IMR-90 (cell line): ENCODE results near the gene NUP210. TPM values are rescaled to one million over a fixed set of nuclear protein-coding genes. Genes with fewer than 3 reads are reported as not detected.

Source experiments
- ATAC-seq: fragments of 200-7000 bp; cut with Tn5 transposase; 2 replicates; pipeline ENCODE4 v1.9.1; 2020; ENCODE audit warnings: low read depth, mild to moderate bottlenecking, moderate library complexity
- BruUV-seq: library from RNA; stranded (reverse); fragments of 400-500 nt; replicated peaks from 2 replicates; lab custom pipeline; 2021; lab: Mats Ljungman, UMichigan
- CTCF ChIA-PET: fragments of 300-600 bp; formaldehyde crosslinking; extraction: SDS; loops from one replicate; lab custom pipeline; 2021; ENCODE audit warnings: antibody characterized with exemption; lab: Yijun Ruan, JAX
- POLR2A ChIA-PET: fragments of 300-600 bp; sonication (Branson Sonifier 250); formaldehyde crosslinking; loops from one replicate; lab custom pipeline; 2022; ENCODE audit warnings: antibody characterized with exemption; ENCODE audit not compliant: unreplicated experiment; lab: Charles Lee
- DNase-seq: peaks from one replicate; pipeline ENCODE4 v3.0.0; 2013
- H2AFZ ChIP-seq: replicated peaks from 2 replicates; pipeline ENCODE3; 2013; ENCODE audit warnings: low read length, mild to moderate bottlenecking; ENCODE audit not compliant: poor library complexity
- H2AK5ac ChIP-seq: 2 replicates; pipeline ENCODE4 v1.6.1; 2013; ENCODE audit warnings: low read depth, low read length, inconsistent platforms
- H2AK9ac ChIP-seq: replicated peaks from 2 replicates; pipeline ENCODE3; 2013; ENCODE audit warnings: mild to moderate bottlenecking, low read depth, low read length, moderate library complexity; ENCODE audit not compliant: poor library complexity
- H2BK120ac ChIP-seq: 2 replicates; pipeline ENCODE4 v1.6.1; 2013; ENCODE audit warnings: low read depth, low read length, inconsistent platforms
- H2BK15ac ChIP-seq: 3 replicates; pipeline ENCODE4 v1.6.1; 2013; ENCODE audit warnings: low read depth, low read length, inconsistent platforms
- H2BK20ac ChIP-seq: 2 replicates; pipeline ENCODE4 v1.6.1; 2013; ENCODE audit warnings: low read depth, mild to moderate bottlenecking, inconsistent platforms, low read length, moderate library complexity
- H2BK5ac ChIP-seq: 2 replicates; pipeline ENCODE4 v1.6.1; 2013; ENCODE audit warnings: mild to moderate bottlenecking, low read depth, low read length, inconsistent platforms; ENCODE audit not compliant: poor library complexity, severe bottlenecking
- H3K14ac ChIP-seq: replicated peaks from 2 replicates; pipeline ENCODE4 v1.6.1; 2013; ENCODE audit warnings: low read depth, low read length, inconsistent platforms
- H3K18ac ChIP-seq: 2 replicates; pipeline ENCODE4 v1.6.1; 2013; ENCODE audit warnings: low read depth, low read length, control low read depth
- H3K23ac ChIP-seq: 2 replicates; pipeline ENCODE4 v1.6.1; 2013; ENCODE audit warnings: low read depth, low read length, inconsistent platforms
- H3K27ac ChIP-seq: 2 replicates; pipeline ENCODE4 v1.5.1; 2013; ENCODE audit warnings: mild to moderate bottlenecking, control low read depth, low read length; ENCODE audit not compliant: insufficient read depth
- H3K27me3 ChIP-seq: 2 replicates; pipeline ENCODE4 v1.6.1; 2013; ENCODE audit warnings: low read length; ENCODE audit not compliant: control insufficient read depth, insufficient read depth
- H3K36me3 ChIP-seq: 2 replicates; pipeline ENCODE4 v1.6.1; 2013; ENCODE audit warnings: low read length, mixed read lengths; ENCODE audit not compliant: control insufficient read depth, insufficient read depth
- H3K4ac ChIP-seq: 2 replicates; pipeline ENCODE4 v1.6.1; 2013; ENCODE audit warnings: low read depth, low read length, inconsistent platforms
- H3K4me1 ChIP-seq: 2 replicates; pipeline ENCODE4 v1.6.1; 2013; ENCODE audit warnings: low read length, mixed read lengths; ENCODE audit not compliant: control insufficient read depth, insufficient read depth
- H3K4me2 ChIP-seq: 2 replicates; pipeline ENCODE4 v1.6.1; 2013; ENCODE audit warnings: low read depth, mild to moderate bottlenecking, control low read depth, low read length, moderate library complexity
- H3K4me3 ChIP-seq: 2 replicates; pipeline ENCODE4 v1.5.1; 2013; ENCODE audit warnings: low read depth, mild to moderate bottlenecking, control low read depth, low read length, moderate library complexity; ENCODE audit not compliant: insufficient read depth
- H3K56ac ChIP-seq: 2 replicates; pipeline ENCODE4 v1.6.1; 2013; ENCODE audit warnings: low read length, inconsistent platforms; ENCODE audit not compliant: insufficient read depth; ENCODE audit errors: extremely low read depth
- H3K79me1 ChIP-seq, 2 experiments: 2 replicates each; pipeline ENCODE4 v1.6.1; 2013; ENCODE audit warnings: low read length in 2 of 2, inconsistent platforms in 1 of 2, low read depth in 1 of 2
- H3K9ac ChIP-seq: 2 replicates; pipeline ENCODE4 v1.6.1; 2013; ENCODE audit warnings: low read depth, low read length, control low read depth
- H3K9me1 ChIP-seq: 2 replicates; pipeline ENCODE4 v1.6.1; 2013; ENCODE audit warnings: low read length, inconsistent platforms; ENCODE audit not compliant: insufficient read depth
- H3K9me3 ChIP-seq: 2 replicates; pipeline ENCODE4 v1.6.1; 2013; ENCODE audit warnings: low read length; ENCODE audit not compliant: control insufficient read depth, insufficient read depth
- H4K20me1 ChIP-seq: 2 replicates; pipeline ENCODE4 v1.6.1; 2013; ENCODE audit warnings: low read length, inconsistent platforms; ENCODE audit not compliant: insufficient read depth
- H4K5ac ChIP-seq: 2 replicates; pipeline ENCODE4 v1.6.1; 2013; ENCODE audit warnings: mild to moderate bottlenecking, low read depth, low read length, control low read depth
- H4K8ac ChIP-seq, 2 experiments: 2 replicates each; pipeline ENCODE4 v1.6.1; 2013; ENCODE audit warnings: low read depth in 2 of 2, low read length in 2 of 2, control low read depth in 1 of 2, inconsistent platforms in 1 of 2
- H4K91ac ChIP-seq: 2 replicates; pipeline ENCODE4 v1.6.1; 2013; ENCODE audit warnings: low read depth, low read length, inconsistent platforms; ENCODE audit not compliant: insufficient read depth
- BHLHE40 ChIP-seq: fragments of 150-350 bp; IDR thresholded peaks from 2 replicates; pipeline ENCODE4 v1.6.1; 2016; ENCODE audit warnings: mild to moderate bottlenecking, low read depth, low read length
- CEBPB ChIP-seq: IDR thresholded peaks from 2 replicates; pipeline ENCODE4 v1.6.1; 2012; ENCODE audit warnings: low read depth, low read length, improper control_type of control experiment
- CHD1 ChIP-seq: IDR thresholded peaks from 2 replicates; pipeline ENCODE4 v1.6.1; 2012; ENCODE audit warnings: low read depth, low read length, improper control_type of control experiment
- FOS ChIP-seq: fragments of 150-350 bp; IDR thresholded peaks from 2 replicates; pipeline ENCODE4 v1.6.1; 2016; ENCODE audit warnings: low read depth, low read length
- MAFK ChIP-seq: IDR thresholded peaks from 2 replicates; pipeline ENCODE4 v1.6.1; 2012; ENCODE audit warnings: low read depth, low read length, improper control_type of control experiment
- MAZ ChIP-seq: IDR thresholded peaks from 2 replicates; pipeline ENCODE4 v1.6.1; 2012; ENCODE audit warnings: low read depth, mild to moderate bottlenecking, low read length, improper control_type of control experiment, moderate library complexity, borderline replicate concordance
- MXI1 ChIP-seq: IDR thresholded peaks from 2 replicates; pipeline ENCODE4 v1.6.1; 2012; ENCODE audit warnings: low read depth, mild to moderate bottlenecking, low read length, moderate library complexity, borderline replicate concordance
- NFE2L2 ChIP-seq: fragments of 150-350 bp; IDR thresholded peaks from 2 replicates; pipeline ENCODE4 v1.6.1; 2016; ENCODE audit warnings: low read depth, mild to moderate bottlenecking, low read length
- RAD21 ChIP-seq: IDR thresholded peaks from 2 replicates; pipeline ENCODE4 v1.6.1; 2012; ENCODE audit warnings: low read length, improper control_type of control experiment
- RCOR1 ChIP-seq: IDR thresholded peaks from 2 replicates; pipeline ENCODE4 v1.6.1; 2012; ENCODE audit warnings: mild to moderate bottlenecking, low read length, improper control_type of control experiment; ENCODE audit not compliant: insufficient replicate concordance
- RFX5 ChIP-seq: IDR thresholded peaks from 2 replicates; pipeline ENCODE4 v1.8.0; 2012; ENCODE audit warnings: low read depth, mild to moderate bottlenecking, low read length, moderate library complexity
- SMC3 ChIP-seq: fragments of 150-350 bp; IDR thresholded peaks from 2 replicates; pipeline ENCODE4 v1.6.1; 2016; ENCODE audit warnings: low read depth, mild to moderate bottlenecking, antibody characterized with exemption, low read length, moderate library complexity
- WGBS, 2 experiments: methylation state at CpG; one replicate each; pipeline versions ENCODE4 v1.1.5 to v1.1.7; 2013; ENCODE audit warnings: missing lambda C conversion rate in 2 of 2; ENCODE audit not compliant: insufficient read length in 1 of 2; ENCODE audit errors: extremely low coverage in 2 of 2; 5-methylcytosine and 5-hydroxymethylcytosine counted together
- dilution Hi-C: fragments of 300-500 bp; cut with HindIII; formaldehyde crosslinking; loops from one replicate; pipeline ENCODE4 v1.14.3; 2018; ENCODE audit warnings: low sequenced_read_pairs; ENCODE audit not compliant: unreplicated experiment
- in situ Hi-C: fragments of 300-500 bp; cut with MboI; formaldehyde crosslinking; loops from 3 replicates; pipeline ENCODE4 v1.14.3; 2019; ENCODE audit warnings: low sequenced_read_pairs, inconsistent platforms, mixed read lengths
- intact Hi-C: fragments of 100-400 bp; cut with micrococcal nuclease; formaldehyde crosslinking; loops from 2 replicates; pipeline ENCODE4 v1.10.0; 2022
- polyA plus RNA-seq, 3 experiments: library from polyadenylated mRNA; depleted of rRNA; stranded (reverse); fragments of >200 nt; gene quantifications; 2 replicates each; pipeline ENCODE4 v1.2.3, GENCODE V29; 2012; ENCODE audit warnings: low replicate concordance in 1 of 3
- total RNA-seq: library from RNA; depleted of rRNA; stranded (reverse); fragments of >200 nt; gene quantifications from 2 replicates; pipeline ENCODE4 v1.2.3, GENCODE V29; 2012
- TF ChIP-seq, protein P1 (sequence below): conservative IDR thresholded peaks from 2 replicates; pipeline ENCODE4 v1.5.1; 2012; ENCODE audit warnings: mild to moderate bottlenecking, low read depth, low read length, improper control_type of control experiment
- TF ChIP-seq, protein P2 (sequence below): fragments of 150-350 bp; IDR thresholded peaks from 2 replicates; pipeline ENCODE4 v1.6.1; 2016; ENCODE audit warnings: low read depth, mild to moderate bottlenecking, low read length, moderate library complexity, borderline replicate concordance
- TF ChIP-seq, protein P3 (sequence below): fragments of 150-350 bp; IDR thresholded peaks from 2 replicates; pipeline ENCODE4 v1.6.1; 2017; ENCODE audit warnings: mild to moderate bottlenecking, antibody characterized with exemption, low read length, low read depth

The NUP210 gene
- total and polyA plus RNA-seq, 2 of the 4 experiments (the other 2 are of a cell fraction), result under 0.01 to 0.03 TPM

DNA sequence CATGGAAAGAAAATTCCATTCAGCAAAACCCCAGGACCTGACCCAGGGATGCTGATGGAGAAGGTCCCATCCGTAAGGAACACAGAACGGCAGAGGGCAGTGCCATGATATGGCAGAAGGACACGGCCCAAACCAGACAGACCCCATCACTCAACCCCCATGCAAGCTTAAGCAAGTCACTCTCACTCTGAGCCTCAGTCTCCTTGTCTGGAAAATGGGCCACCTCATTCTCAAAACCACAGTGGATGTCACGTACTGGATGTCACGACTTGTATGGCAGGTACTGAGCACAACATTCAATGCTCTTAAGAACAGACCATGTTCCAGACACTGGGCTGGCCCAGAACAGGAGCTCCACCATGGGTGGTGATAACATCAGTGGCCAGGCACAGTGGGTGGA, 90.4 kb downstream of the NUP210 start:
- POLR2A ChIA-PET, result no interaction called here
- in situ Hi-C loops, result no loop called here
- no TSS peak for BruUV-seq

More for the DNA sequence above, 90.4 kb downstream of the NUP210 start:
- Histone ChIP-seq H3K9ac (no peak overlapping the region), H3K27me3 (peaks cover 42% of the 10 kb centered on the region), H4K5ac (no peak overlapping the region), H3K79me1 (no peaks in the 10 kb centered on the region), H2BK5ac (no peak overlapping the region), H3K56ac (no peak overlapping the region), H3K9me1 (no peaks in the 10 kb centered on the region), H3K23ac (no peak overlapping the region; the same call in 1 of the 2 replicates), H3K9me3 (no peaks in the 10 kb centered on the region), H3K14ac (no peak overlapping the region), H3K4me1 (no peaks in the 10 kb centered on the region), H2AFZ (no peak overlapping the region), H4K20me1 (no peaks in the 10 kb centered on the region), H3K36me3 (no peaks in the 10 kb centered on the region), H4K91ac (no peak overlapping the region), H2AK5ac (no peak overlapping the region), H2BK120ac (no peak overlapping the region), H3K4me3 (no peak overlapping the region), H3K4me2 (no peak overlapping the region), H3K27ac (no peak overlapping the region), H2BK15ac (no peak overlapping the region), H2AK9ac (no peak overlapping the region), H4K8ac (no peak overlapping the region), H2BK20ac (no peak overlapping the region), H3K18ac (no peak overlapping the region), H3K4ac (no peak overlapping the region)
- WGBS, 2 experiments, result 65% methylated on average over 5 of the region's 5 CpGs; no CpG with 5 or more reads in 1 of the 2 experiments
- DNase-seq (no peak), ATAC-seq (no peak)
- TF ChIP-seq, protein P1, sequence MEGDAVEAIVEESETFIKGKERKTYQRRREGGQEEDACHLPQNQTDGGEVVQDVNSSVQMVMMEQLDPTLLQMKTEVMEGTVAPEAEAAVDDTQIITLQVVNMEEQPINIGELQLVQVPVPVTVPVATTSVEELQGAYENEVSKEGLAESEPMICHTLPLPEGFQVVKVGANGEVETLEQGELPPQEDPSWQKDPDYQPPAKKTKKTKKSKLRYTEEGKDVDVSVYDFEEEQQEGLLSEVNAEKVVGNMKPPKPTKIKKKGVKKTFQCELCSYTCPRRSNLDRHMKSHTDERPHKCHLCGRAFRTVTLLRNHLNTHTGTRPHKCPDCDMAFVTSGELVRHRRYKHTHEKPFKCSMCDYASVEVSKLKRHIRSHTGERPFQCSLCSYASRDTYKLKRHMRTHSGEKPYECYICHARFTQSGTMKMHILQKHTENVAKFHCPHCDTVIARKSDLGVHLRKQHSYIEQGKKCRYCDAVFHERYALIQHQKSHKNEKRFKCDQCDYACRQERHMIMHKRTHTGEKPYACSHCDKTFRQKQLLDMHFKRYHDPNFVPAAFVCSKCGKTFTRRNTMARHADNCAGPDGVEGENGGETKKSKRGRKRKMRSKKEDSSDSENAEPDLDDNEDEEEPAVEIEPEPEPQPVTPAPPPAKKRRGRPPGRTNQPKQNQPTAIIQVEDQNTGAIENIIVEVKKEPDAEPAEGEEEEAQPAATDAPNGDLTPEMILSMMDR, result no peak
- TF ChIP-seq RCOR1 (no peak), CEBPB (no peak), BHLHE40 (no peak), FOS (no peak), RAD21 (no peak), RFX5 (no peak), MXI1 (no peak), MAFK (no peak), NFE2L2 (no peak), CHD1 (no peak), MAZ (no peak), SMC3 (no peak)
- TF ChIP-seq, protein P2, sequence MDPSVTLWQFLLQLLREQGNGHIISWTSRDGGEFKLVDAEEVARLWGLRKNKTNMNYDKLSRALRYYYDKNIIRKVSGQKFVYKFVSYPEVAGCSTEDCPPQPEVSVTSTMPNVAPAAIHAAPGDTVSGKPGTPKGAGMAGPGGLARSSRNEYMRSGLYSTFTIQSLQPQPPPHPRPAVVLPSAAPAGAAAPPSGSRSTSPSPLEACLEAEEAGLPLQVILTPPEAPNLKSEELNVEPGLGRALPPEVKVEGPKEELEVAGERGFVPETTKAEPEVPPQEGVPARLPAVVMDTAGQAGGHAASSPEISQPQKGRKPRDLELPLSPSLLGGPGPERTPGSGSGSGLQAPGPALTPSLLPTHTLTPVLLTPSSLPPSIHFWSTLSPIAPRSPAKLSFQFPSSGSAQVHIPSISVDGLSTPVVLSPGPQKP, result no peak
- TF ChIP-seq, protein P3, sequence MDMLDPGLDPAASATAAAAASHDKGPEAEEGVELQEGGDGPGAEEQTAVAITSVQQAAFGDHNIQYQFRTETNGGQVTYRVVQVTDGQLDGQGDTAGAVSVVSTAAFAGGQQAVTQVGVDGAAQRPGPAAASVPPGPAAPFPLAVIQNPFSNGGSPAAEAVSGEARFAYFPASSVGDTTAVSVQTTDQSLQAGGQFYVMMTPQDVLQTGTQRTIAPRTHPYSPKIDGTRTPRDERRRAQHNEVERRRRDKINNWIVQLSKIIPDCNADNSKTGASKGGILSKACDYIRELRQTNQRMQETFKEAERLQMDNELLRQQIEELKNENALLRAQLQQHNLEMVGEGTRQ, result no peak
- dilution Hi-C loops (no loop called here), intact Hi-C loops (no loop called here)
- CTCF ChIA-PET, result no interaction called here
